Activated T-cell treated with anti-CD3 and anti-CD28 coated beads, Interleukin-2, amount 50 U/mL, for 48 hours (primary cell): ENCODE results near the gene AOPEP.

Experiments used
- DNase-seq, 2 experiments: peaks; one replicate each; pipeline ENCODE4 v3.0.0-alpha.2; 2020

The AOPEP gene

DNA sequence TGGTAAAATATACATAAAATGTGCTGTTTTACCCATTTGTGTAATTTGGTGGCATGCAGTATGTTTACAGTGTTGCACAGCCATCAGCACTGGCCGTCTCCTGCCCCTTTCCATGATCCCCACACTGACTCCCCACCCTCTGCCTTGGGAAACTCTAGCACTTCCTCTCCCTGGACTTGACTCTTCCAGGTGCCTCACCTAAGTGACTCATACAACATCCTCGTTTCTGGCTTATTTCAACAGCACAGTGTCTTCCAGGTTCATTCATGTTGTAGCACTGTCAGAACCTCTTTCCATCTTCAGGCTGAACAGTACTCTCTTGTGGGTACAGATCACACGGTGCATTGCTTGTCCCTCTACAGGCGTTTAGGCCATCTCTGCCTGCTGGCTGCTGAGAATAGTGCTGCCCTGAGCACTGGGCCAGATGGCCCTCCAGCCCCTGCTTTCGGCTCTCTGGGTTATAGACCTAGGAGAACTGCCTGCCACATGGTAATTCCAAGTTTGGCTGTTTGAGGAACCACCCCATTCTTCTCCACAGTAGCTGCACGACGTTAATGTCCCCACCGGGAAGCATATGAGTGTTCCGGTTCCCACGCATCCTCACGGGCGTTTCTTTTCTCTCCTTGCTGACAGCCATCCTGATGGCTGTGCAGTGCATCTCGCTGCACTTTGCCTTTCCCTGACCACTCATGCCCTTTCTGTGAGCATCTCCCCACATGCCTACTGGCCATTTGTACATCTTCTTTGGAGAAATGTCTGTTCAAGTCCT lies 379.2 kb downstream of the AOPEP start:
- DNase-seq, result no peak

DNA sequence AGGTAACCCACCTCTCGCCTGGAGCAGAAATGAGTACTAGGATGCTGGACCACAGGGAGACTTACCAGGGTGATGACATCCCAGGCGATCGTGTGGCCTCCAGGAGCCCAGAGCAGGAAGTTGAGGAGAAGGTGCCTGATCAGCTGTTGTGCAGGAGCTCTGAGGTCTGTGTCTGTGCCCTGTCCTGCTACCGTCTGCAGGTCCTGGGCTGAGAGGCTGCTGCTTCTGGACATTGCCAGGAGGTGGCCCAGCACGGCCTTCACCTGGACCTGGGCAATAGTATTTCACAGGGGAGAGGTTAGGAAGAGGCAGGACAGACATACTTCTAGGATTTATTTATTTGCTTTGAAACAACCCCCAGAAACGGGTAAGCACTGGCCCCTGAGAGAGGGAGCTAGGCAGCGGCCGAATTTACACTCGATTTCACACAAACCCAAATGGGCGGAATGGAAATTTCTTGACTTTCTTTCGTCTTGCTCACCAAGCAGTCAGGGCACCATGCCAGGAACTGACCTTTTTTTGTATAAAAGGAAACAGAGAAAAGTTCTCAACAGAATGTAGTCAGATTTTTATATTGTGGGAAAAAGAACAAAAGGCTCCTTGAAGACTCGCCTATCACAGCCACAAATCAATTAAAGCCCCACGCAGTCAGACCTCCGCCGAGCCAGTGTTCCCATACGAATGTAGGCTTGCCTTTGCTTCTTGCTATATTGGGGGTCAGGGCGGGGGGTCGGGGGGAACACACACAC lies 380.7 kb downstream of the AOPEP start:
- no peak for DNase-seq

DNA sequence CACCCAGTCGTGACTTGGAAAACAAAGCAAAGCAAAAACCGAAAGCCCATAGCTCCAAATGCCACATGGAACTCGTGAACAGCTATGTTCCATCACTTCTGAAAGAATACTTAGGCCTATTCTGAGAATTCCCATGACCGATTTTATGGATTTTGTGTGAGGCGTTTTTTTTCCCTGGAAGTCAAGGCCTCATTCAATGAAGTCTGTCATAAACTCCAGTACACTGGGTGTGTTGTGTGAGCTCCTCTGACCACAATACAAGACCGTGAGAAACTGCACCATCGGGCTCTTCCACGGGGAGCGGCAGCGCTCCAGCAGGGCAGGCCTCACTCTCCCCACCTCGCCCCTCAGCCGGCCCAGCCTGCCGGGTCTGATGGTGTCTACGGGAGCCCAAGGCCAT lies 381.5 kb downstream of the AOPEP start:
- no peak for DNase-seq

DNA sequence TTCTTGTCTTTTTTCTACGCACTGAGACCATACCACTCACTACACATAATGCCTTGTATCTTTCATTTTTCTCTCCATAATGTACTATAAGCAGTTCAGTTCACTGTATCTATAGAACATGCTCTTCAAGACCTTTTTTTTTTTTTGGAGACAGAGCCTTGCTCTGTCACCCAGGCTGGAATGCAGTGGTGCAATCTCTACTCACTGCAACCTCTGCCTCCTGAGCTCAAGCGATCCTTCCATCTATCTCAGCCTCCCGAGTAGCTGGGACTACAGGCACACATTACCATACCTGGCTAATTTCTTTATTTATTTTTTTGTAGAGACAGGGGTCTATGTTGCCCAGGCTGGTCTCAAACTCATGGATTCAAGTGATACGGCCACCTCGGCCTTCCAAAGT lies 382.3 kb downstream of the AOPEP start:
- no peak for DNase-seq

DNA sequence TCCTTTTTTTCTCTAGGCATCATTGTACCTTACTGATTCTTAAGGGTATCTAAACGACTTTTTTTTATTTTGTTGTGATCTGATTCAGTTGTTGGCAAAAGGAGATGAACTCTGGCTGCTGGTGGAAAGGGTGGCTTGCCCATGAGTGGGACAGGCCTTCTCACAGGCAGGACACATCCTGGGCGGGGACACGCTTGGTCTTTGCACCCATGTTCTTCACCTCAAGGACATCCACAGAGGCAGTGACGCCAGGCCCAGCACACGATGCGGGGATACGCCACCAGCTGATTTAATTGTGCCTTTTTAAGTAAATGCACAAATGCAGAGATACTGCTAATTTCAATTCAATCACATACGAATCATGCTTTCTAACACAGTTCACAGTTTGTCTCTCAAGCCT lies 383.0 kb downstream of the AOPEP start:
- no peak for DNase-seq

DNA sequence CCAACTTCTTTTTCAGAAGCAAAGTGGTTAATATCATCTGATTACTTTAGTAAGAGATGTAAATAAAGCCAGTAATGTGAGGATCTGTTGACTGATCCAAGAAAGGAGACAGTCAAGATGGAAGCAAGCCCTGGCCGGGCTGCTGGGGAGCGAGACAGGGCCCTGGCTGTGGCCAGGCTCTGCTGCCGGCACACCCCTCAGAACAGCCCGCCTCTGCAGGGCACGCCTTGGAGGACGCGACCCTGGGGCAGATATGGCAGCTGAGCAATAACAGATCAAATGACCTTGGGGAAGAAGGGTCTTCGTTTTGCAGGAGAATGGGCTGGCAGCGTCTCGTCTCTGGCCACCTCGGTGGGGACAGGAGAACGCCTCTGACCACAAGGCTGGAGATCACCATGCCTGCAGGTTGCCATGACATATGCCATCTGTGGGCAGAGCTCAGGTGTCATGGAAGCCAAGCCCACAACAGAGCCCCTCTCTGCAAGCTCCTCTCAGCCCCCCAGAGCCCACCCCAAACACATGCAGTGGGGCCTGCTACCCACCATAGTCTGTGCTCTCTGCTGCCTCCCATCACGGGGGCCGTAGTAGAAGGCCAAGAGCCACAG lies 384.5 kb downstream of the AOPEP start:
- DNase-seq, result no peak

DNA sequence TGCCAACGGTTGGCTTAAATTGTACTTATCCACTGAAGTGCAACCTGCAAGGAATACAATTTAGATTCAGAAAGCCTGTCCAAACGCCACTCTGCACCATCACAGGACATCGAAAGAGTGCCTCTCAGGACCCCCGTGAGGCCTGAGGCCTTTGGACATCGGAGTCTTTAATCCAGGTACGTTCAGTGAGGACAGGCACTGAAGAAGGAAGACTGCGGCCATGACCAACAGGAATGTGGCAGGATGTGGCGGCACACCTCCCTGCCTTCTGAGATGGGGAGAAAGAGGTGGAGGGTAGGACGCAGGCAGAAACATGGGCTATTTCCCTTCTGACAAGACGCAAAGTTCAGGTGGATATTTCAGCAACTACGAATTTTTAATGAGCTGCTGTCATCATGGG lies 385.2 kb downstream of the AOPEP start:
- no peak for DNase-seq

DNA sequence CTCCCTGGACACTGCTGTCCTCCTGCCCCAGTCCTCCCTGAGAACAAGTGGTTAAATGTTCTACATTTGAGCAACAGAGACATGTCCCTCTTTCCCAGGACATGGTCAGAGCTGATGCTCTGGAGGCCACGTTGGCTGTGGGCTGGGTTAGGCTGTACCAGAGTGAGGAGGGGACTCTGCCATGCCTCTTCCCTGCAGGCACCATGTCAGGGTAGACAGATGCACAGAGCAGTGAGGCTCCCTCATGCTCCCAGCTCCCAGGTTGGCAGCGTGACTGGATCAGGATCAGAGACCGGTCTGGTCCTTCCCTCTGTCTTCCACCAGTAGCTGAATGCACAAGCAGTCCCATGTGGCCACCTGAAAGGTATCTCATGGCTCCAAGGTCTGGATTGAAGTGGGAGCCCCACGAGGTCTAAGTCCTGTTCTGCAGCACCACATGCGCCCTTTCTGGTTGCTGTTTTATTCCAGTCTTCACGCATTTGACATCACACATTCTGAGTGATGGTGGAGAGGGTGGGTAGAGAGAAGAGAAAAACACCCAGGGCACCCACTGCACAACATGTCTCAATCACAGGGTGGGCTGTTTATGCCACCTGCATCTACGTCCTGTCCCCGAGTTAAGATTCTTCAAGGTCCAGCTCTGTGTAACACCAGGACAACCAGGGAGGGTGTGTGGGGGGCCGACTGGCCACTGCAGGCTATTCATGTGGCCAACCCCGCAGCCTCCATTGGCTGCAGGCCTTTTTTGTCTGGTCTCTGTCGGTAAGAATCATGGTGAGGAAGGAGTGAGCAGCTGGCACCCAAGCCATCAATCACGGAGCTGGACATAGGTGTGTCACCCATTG lies 386.2 kb downstream of the AOPEP start:
- no peak for DNase-seq

DNA sequence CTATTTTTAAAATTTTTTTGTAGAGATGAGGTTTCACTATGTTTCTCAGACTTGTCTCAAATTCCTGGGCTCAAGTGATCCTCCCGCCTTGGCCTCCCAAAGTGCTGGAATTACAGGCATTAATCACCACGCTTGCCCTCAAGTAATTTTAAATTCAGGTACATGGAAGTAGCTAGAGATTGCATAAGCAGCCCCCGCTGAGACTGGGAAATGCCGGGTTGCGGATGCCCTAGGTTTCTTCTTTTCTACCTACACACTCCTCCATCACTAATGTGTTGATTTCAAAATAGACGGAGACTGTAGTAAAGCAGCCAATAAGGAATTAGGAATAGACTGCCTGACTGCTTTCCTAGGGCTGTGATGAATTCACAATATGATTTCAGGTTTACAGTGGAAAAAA lies 388.6 kb downstream of the AOPEP start:
- DNase-seq, result no peak

DNA sequence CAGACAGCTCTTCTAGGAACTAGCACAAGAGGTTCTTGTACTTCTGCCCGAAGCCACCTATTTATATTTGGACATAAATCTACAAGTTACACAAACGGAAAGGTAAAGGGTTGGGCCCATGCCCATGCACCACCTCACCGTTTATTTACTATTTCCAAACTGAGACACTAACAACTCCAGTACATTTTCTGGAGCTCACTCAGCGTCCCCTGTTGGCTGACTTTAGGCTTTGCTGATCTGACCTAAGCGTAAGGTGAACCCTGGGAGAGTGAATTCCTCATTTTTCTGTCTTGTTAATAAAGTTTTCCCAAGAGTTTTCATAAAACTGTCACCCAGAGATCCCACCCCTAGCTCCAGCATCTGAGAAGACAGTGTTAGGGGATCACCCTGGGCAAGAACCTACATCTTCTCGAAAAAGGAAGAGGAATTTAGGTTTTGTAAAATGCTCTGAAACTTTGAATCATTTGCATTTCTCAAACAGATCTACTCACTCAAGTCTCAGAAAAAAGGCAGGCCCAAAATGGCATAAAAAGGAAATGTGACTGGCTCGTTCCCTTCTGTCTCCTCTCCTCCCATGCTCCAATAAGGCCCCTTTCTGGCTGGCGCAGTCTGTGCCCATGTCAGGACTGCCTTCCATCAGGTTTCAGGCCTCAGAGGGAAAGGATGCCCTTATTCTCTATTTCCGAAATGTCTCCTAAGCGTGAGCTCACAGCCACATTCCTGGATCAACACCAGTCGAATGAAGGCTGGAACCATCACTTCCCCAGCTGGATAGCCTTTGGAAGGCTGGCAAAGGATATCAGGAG lies 389.7 kb downstream of the AOPEP start:
- DNase-seq, result no peak

DNA sequence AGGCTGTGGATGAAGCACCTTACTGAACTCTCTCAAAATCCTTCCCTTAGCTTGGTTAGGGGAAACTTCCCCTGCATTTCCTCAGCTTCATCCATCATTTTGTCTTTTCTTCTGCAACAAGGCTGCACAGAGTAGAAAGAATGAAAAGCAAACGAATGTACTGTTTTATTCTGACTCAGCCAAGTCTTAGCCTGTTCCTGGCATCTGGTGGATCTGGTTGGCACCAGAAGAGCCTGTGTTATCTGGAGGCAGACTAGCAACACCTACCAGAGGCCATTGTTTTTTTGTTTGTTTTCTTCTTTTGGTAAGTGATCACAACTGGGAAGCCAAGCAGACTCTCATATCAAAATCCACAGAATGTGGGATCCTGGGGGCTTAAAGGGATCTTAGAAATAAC lies 390.3 kb downstream of the AOPEP start:
- DNase-seq, result no peak

DNA sequence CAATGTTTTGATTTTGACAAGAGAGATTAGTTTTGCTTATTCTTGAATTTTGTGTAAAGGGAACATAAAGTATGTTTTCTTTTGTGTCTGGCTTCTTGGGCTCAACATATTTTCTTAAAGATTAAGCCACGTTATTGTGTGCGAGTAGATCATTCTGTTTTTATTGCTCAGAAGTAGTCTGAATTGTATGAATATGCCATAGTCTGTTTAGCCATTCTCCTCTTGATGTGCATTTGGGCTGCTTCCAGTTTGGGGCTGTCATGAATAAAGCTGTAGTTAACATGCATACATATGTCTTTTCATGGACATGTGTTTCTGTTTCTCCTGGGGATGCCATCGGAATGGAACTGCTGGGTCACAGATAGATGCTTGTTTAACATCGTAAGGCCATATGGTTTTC lies 392.1 kb downstream of the AOPEP start:
- DNase-seq, result no peak

DNA sequence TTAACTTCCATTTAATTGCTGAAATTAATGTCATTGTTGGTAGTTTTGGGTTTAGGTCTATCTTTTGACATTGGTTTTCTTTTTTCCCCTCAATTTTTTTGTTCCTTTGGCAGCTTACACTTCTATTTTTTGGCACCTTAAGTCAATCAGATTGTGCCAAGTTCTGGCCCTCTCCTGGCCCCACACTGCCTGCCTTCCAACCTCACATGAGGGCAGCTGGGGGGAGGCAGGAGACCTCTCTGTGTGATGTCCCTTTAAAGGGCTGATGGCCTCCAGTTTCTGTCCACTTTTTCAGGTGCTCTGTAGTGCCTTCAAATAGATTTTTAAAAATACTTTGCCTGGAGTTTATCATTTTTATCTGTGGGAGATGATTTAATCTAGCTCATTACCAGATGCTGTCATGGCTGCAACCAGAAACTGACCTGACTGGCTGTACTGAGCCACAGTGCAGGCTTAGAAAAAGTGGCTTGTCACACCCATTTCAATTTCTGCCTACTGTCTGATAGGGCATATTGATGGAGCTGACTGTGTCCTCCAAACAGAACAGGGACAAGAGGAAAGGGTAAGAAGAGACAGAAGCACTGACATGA lies 394.4 kb downstream of the AOPEP start:
- no peak for DNase-seq

DNA sequence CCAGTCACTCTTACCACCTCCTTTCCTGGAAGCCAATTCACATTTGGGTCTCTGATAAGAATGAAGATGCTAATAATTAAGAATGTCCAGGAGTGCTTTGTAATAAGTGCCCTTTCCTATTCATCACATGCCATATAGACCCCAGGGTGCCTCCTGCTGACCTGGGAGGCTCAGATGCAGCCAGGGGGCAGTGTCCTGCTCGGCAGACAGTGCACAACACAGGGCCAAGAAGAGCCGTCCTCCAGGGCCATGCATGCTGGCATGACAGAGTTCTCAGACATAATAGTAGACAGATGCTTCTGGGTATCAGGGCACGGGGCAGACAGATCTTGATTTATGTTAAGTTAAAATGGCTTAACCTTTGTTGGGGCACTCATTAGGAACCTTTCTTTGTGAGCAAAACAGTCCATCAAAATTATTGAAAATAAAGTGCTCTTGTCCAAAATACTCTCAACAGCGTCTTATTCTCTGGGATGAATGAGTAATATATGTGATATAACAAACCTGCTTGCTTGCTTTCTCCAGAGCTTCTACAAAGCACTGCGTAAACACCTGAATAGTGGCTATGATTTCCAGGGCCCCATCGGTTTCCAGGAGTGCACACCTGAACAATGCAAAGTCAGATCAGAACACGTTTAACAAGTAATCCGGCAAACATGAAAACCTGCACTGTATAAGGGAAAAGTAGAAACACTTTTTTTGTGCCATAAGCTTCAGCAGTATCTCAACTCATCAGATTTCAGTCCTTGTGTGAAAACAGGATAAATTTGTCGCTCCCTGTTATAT lies 398.3 kb downstream of the AOPEP start:
- DNase-seq, result no peak

DNA sequence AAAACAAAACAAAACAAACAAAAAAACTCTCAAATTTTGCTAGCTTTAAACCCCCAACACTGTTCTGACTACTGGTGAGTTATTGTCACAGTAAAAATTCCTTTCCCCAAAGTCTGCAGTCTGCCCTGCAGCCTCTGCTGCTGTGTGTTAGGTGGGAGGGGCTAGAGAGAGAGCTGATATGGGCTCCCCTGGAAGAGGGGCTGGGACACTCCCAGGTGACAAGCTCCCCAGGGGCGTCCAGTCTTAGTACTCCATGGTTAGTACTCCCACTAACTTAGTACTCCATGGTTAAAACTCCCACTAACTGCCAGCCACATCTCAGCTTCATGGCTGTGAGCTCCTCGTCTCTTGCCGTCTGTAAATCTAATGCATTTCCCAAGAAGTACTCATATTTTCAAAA lies 399.2 kb downstream of the AOPEP start:
- DNase-seq, result no peak

DNA sequence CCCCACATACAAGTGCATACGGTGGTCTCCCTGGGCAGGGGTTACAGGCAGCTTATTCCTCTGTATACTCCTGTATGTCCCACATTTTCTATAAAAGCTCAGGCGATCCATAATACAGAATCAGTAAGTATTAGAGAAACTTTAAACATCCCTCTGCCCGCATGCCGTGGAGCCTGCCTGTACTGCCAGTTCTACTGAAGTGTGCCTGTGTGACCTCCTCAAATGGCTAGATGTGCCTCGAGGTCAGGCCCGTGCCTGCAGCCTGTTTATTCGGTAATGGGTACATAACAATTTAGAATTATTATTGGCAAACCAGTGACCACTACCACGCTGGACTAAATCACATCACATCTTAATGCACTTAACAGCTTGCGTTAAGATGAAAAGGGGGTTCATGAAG lies 400.2 kb downstream of the AOPEP start:
- no peak for DNase-seq

DNA sequence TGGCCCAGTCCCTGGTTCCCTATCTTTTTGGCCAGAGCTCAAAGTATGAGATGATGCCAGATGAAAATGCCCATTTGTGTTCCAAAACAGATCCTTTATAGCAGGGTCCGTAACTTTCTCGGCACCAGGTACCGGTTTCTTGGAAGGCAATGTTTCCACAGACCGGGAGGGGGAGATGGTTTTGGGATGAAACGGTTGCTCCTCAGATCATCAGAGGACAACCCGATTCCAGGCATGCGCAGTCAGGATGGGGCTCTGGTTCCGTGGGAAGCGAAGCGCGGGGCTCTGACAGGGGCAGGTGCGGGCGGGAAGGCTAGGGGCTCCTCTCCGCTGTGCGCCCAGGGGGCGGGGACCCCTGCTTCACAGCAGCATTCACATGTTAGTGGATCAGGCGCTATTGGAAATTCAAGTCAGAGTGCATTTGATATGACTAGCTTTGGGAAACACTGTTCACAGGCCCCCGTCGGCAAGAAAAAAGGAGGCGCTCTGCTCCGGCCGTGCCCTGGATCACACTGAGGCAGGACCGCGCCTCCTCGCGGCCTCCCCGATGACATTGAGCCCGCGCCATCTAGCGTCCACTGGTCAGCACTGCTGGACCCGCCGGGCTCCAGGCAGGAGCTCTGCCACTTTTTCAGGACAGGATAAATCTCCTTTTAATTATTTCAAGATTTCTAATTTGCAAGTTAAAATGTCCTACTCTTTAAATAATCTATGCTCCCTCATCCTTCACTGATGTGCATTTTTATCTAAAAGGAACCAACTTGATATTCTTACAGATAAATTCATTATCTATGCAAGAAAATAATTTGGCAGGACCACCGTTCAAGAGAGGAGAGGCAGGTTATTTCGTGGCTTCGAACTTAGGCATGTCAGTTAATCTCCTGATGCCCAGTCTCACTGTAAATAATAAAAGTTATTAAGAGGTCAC lies 401.0 kb downstream of the AOPEP start:
- peak; percentile 82 to 84 for DNase-seq

DNA sequence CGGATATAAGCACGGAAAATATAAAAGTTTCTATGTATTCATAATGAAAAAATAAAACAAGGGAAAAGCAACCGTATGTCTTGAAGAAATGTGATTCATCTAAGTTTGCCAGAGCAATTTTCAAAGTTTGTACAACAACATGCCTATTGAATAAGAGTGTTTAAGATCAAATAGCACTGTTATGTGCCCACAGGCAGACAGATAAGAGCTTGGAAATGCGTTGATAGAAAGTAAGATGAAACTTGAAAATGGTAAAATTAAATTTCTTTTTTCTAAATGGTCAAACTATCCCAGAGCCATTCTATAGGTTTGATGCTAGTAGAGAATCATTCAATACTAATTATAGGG lies 401.7 kb downstream of the AOPEP start:
- no peak for DNase-seq

DNA sequence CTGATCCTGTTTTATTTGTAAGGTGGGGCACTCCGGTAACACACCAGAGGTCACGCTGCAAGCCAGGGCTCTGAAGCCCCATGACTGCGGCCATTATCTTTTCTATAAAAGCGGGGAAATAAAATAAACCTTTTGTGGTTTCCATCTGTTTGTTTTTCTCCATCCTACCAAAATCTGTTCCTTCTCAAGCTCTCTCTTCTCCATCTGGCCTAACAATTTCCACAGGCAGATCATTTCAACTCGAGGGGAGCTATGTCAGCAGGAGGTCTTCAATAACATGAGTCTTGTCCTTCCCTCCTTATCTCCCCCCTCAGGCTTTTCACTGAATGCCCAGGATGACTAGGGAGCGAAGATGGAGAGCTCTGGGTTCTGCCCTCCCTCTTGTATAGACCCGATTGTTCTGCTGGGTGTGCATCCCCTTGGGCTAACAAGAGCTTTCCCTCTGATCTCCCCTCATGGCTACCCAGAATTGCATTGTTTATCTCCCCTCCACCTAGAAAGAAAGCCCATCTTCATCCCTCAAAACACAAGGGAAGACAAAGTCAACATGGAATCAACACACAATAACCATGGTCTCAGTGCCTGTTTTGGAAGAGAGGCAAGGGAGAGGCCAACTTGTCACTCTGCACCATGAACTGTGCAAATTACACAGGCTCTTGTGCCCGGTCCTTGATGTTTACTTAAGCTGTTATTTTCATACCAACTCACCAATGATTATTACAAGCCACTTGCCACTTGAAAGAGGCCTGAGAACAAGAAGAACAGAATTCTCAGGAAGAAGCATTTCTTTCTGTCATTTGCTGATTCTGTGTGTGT lies 403.2 kb downstream of the AOPEP start:
- no peak for DNase-seq
